ENCODE data around the gene LRRC26.

DNA sequence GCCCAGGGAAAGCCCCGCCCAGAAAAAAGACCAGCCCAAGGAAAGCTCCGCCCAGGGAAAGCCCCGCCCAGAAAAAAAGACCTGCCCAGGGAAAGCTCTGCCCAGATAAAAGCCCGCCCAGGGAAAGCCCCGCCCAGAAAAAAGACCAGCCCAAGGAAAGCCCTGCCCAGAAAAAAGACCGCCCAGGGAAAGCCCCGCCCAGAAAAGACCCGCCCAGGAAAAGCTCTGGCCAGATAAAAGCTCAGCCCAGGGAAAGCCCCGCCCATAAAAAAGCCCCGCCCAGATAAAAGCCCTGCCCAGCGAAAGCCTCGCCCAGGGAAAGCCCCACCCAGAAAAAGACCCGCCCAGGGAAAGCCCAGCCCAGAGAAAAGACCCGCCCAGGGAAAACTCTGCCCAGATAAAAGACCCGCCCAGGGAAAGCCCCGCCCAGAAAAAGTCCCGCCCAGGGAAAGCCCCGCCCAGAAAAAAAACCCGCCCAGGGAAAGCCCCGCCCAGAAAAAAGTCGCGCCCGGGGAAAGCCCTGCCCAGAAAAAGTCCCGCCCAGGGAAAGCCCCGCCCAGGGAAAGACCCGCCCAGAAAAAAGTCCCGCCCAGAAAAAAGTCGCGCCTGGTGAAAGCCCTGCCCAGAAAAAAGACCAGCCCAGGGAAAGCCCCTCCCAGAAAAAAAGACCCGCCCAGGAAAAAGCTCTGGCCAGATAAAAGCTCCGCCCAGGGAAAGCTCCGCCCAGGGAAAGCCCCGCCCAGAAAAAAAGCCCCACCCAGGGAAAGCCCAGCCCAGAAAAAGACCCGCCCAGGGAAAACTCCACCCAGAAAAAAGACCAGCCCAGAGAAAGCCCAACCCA, 19.0 kb downstream of the LRRC26 start:
- TF ChIP-seq POLR2A (IDR thresholded peaks at IDR 0.05; ENCODE audit: low read length): no peak
- TF ChIP-seq GATA1 (IDR thresholded peaks at IDR 0.05; ENCODE audit: low read depth, low read length): no peak

All from erythroblast (primary cell).